Measurements from ENCODE around the gene XPNPEP1.

The XPNPEP1 gene

DNA sequence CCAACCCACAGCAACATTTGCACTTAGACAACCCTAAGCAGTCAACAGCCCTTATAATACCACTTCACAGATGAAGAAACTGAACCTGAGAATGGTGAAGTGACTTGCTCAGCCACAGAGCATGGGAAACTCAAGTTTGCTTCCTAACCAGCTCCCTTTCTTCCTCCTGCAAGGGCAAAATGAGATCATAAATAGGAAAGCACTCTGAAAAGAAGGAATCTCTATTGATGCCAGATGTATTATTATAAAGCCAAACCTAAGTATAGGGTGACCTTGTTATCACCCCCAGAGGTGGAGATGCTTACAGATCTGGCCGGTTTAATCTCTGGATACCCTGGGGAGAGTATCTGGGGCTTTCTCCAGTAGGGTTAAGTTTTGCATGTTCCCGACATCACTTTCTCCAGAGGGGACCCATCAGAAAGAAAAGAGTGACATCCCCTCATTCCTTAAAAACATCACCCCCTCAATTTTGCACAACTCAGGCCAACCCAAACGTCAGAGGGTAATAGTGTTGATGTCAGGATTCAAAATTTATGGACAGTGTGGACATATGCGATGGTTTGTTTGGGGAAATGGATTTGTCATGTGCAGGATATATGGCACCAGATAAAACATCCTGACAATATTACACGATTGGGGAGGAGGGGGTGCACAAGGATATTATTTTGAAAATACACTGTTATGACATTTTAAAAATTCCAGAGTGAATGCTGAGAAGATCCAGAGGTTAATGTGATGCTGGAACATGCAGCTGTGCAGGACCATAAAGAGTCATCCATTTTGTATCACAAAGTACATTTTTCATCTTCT is 24.0 kb upstream of the XPNPEP1 start:
- DNase-seq: no peak

DNA sequence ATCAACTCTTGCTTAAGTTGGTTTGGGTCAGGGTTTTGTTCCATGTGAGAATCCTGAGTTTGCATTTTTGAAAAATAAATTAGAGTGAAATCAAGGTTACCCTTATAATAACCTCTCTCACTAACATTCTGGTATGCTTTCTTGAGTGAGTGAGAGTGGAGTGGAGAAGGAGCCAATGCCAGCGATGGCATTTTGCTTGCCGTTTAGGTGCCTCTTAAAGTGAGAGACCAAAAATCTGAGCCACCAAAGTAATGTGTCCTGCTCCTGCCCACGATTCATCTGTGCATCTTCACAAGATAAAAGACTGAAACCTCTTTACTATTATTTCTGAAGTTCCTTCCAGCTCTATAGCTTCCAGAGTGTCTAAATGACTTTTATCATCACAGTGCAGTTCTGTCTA is 23.4 kb upstream of the XPNPEP1 start:
- DNase-seq: no peak

DNA sequence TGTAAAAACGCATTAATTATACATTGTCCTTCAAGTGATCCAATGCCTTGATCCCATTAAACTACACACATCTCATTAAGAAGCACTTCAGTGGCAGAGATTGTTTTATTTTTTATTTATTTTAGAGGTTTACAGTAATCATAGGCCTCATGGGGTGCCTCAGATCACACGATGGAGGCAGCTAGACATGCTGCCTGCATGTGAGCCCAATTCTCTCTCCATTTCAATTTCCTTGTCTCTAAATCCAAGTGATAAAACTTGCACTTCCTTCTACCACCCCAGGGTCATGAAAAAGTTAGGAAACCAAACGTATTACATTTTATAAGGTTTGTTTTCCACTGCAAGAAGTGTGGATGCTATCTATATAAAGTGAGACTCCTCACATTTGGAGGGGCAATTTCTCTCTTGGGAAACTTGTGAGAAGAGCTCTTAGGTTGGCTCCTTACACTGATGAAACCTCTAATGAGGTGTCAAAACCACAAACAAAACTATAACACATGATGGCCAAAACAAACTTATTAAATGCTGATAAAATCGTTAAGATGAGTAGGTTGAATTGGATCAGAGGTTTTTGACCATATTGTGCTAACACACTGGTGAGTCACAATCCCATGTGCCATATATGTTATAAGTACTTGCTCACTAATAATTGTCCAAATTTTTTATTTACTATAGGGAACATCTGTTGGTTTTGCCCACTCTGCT is 22.3 kb upstream of the XPNPEP1 start:
- no peak for DNase-seq

DNA sequence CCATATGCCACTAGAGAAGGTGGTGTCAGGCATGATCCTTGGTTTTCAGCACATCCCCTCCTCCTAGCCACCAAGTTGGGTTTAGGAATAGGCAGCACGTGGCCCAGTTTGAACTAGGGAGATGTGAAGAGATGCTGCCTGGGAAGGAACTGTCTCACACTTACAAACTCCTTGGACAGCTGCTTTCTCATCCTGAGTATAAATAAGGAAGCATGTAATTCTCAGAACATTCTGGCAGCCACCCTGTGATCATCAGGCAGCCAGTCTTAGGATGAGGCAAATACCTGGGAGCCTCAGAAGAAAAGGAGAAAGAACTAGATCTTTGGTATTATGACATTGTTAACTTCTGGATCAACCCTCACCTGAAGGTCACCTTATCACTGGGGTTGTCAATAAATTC is 21.3 kb upstream of the XPNPEP1 start:
- no peak for DNase-seq

DNA sequence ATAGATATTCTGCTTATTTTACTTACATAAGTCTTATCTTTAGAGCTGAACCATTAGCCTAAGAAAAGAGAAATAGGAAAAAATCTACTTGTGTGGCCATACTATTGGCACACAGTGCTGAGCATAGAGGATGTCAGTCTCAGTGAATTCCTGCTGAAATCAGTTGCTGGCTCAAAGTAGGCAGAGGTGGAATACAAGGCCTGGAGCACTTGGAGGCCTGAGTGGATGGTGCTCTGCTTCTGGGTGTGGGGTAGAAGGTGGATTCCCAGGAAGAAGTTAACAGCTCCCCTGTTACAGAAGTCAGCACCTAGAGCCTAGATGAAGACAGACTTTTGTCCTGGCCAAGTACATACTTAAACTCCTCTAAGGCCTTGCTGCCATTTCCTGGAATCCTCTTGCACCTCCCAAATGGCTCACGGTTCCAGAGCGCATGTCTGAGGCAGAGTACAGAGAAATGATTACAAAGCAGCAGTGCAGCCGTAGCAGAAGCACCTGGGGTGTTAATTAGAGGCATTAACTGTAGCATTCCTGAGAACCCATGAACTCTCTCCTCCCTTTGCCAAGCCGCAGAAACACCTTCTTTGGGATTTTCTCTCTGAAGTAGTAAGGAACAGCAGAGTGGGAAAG is 18.0 kb upstream of the XPNPEP1 start:
- no peak for DNase-seq

DNA sequence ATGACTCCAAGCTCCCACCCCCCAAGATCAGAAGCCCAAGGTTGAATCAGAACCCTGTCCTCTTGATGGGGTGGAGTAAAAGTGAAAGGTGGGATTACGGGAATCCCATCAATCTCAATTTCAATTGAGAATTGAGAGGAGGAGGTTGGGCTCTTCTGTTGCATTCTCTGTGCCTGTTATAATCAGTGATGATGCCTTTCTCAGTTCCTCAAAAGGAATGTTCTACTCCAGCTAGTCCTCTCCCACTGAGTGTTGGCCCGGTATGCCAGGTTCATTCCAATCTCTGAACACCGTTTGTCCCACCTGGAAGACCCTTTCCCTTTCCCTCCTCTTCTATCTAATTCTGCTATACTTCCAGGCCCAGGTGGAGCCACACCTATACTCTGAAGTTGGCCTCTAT is 17.2 kb upstream of the XPNPEP1 start:
- no peak for DNase-seq

DNA sequence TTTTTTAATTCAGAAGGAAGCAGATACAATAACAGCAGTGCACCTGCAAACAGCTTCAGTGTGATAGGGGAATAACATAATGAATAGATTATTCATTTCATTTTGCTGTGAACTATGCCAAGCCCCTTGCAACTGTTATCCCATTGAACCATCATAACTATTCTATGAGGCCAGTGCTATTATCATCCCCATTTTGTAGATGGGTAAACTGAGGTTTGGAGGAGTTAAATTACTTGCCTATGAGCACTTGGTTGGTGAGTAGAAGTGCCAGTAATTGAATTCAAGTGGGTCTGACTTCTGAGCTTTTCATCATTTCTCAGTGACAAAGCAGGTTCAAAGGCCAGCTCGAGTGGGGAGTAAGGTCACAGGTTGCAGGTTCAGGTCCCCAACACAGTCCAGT is 16.8 kb upstream of the XPNPEP1 start:
- no peak for DNase-seq

DNA sequence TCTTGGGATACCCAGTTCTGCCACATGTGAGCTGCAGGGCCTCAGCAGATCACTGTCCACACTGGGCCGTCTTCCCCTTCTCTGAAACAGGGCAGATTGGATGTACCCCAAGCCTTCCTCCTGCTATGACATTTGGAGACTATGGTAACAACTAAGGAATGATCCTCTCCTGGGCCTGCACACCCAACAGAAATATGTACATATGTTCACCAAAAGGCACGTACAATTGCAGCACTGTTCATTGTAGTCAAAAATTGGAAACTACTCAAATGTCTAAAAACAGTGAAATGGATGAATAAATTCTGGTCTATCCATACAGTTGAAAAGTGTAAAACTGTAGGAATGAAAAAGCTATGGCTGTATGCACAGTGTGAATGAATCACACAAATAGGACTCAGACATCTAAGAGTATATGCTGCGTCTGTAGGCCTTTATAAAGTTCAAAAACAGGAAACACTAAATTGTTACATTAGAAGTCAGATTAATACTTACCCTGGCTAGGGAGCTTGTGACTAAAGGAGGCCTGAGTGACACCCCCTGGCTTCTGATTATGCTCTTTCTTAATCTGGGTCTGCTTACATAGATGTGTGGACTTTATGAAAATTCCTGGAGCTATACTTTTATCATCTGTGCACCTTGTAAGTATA is 16.1 kb upstream of the XPNPEP1 start:
- no peak for DNase-seq

DNA sequence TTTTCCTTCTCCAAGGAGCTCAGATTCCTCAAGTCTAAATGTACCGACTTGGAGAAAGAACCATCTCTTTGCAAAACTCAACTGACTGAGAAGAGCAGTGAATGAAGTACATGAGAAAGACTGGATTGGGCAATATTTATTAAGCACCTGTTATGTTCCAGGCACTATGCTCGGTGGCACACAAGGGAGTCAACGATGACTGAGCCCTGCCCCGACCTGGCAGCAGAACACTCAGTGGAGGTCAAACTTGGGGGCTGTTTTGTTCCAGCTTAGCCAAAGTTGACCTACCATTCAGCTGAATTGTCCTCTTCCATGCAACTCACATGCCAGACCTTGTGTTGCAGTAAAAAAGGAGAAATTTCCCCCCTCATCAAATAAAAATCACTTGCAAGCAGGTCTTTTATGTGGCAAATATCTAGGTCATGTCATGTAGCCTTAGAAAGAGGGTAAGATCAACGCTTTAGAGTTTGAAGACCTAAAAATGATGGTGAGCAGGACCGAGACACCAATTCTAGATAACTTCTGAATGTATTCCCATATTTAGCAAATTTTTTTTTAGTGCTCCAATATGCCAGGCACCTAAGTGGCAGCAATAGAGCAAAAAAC is 14.3 kb upstream of the XPNPEP1 start:
- no peak for DNase-seq

DNA sequence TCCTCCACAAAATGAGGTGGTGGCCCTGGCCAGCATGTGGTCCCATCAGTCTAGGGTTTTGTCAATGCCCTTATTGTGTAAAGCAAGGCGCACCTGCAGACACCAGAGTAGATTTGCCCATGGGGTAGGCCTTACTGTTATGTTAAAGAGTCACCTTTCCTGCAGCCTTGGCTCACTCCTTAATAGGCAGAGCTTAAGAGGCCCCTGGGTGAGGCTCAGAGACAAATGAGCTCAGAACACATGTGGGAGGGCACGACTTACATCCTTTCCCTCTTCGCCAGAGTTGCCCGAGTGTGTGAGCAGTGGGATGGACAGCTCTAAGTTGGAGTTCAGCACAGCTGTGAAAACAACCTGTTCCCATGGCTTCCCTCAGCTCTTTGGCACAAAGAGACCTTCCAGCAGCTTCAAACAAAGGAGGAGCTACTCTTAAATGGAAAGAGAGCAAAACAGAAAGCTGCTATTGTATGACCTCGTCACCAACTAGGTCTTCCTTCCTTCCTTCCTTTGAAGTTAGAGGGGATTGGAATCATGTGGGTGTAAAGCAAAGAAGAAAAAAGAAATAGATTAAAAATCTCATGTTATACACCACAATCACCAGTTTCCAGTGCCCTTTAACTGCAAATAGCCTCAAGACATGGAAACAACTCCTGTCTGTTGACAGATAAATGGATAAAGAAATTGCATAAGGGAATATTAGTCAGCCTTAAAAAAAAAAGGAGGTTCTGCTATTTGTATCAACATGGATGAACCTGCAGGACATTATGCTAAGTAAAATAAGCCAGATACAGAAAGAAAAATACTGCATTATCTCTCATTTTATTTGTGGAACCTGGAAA is 11.9 kb upstream of the XPNPEP1 start:
- DNase-seq: no peak

DNA sequence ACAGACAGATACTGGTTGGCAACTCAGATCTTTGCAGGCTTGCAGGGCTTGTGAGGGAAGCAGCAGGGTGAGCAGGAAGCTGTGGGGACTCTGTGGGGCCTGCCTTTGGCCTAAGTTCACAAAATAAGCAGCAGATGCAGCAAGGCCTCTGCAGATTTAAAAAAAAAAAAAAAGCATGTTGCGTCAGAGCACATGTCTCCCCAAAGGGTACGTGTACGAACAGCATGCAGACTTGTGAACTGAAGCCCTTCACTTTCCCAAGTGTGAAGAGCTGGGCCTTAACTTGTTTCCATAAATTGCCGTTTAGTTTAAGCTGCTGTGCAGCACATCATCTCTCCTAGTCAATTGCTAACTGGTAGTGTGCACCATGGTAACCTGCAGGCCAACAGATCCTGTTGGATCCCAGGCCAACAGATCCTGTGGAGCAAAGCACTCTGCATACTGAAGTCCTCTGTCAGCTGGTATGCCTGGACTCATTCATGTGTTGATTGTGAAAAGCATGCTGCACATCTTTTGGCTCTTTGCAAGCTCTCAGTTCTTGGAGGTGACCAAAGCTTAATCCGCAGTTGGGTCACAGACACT is 10.8 kb upstream of the XPNPEP1 start:
- DNase-seq: peak; percentile 5

DNA sequence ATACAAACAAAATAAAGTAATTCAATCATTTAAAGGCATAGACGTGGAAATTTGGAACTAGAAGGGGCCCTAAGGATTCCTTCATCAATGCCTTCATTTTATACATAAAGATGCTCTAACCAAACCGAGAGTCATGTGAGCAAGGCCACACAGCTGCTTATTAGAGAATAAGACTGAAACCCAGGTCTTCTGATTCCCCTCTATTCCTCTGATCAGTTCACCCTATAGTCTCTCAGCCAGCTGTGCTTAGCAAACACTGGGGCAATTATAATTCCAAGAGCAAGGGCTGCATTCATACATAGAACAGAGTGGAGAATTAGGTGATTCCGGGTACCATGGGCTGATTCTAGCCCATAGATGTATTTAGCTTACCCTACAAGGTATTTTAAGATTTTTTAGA is 9.7 kb upstream of the XPNPEP1 start:
- no peak for DNase-seq

DNA sequence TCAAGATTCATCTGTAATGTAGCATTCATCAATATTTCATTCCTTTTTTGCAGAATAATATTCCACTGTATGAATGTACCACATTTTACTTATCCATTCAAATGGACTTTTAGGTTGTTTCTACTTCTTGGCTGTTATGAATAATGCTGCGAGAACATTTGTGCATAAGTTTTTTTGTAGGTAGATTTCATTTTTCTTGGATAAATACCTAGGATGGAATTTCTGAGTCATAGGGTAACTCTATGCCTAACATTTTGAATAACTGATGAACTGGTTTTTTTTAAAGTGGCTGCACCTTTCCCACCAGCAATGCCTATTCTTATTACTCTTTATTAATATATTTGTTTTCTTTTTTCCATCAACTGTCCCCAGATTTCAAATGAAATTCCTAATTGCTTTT is 9.1 kb upstream of the XPNPEP1 start:
- no peak for DNase-seq

DNA sequence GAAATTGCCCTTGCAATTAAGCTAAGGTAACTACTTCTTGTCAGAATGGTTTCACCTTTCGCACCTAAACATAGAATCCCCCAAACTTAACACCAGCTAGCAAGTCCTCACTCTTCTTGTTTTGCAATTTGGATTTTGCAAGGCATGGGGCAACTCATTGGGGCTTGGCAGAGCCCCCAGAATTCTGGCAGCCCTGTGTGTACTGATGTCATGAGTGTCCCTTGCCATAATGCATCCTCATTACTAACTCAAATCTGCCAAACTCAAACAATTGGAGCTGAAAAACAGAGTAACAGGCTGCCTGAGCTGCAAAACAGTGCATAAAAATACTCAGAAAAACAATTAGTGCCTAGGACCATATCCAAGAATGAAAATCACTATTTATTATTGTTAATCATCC is 7.9 kb upstream of the XPNPEP1 start:
- DNase-seq: no peak

DNA sequence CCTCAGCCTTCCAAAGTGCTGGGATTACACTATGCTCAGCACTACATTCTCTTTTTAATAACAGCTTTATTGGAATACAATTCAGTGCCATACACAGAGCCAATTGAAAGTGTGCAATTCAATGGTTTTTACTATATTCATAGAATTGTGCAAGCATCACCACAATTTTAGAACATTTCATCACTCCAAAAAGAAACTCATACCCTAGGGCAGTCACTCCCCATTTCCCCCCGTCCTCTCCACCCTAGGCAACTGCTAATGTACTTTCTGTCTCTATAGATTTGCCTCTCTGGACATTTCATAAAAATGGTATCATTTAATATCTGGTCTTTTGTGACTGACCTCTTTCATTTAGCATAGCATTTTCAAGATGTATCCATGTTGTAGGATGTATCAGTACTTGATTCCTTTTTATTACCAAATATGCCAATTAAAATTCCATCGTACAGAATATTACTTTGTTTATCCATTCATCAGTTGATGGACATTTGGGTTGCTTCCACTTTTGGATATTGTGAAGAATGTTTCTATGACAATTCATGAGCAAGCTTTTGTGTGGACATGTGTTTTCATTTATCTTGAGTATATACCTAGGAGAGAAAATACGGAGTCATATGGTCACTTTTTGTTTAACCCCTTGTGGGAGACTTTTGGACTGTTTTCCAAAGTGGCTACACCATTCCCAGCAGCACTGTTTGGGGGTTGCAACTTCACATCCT is 6.3 kb upstream of the XPNPEP1 start:
- DNase-seq: no peak

DNA sequence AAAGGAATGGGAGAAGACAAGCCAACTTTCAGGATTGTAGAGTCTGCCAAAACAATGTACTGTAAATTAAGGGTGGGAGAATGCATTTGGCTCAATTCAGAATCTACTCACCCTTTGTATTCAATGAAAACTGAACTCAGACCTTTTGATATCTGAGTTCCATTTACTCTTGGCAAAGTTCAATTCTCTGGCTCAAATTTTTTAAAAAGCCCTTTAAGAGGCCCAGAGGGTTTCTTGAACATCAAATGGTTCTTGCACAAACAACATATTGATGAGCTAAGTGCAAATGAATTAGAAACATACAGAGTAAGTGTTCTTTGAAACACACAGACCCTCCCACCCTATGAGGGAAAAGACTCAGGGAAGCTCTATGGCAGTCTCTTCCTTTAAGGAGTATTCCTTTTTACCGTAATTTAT is 5.2 kb upstream of the XPNPEP1 start:
- DNase-seq: no peak

DNA sequence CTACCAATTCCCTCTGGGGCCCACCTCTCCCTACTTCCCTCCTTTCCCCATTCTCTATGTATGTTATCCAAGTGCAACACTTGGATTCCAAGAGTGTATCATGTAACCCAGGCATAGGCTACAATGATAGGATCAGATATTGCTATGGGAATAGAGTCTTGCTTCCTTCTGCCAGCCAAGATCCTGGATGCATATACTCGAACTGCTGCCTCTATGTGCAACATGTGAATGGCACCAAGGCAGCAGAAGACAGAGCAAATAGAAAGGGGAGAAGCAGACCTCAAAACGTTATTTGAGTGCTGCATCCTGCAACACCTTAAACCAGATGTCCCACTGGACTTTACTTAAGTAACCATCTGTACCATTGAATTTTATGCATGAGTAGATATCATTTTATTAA is 3.5 kb upstream of the XPNPEP1 start:
- DNase-seq: no peak

DNA sequence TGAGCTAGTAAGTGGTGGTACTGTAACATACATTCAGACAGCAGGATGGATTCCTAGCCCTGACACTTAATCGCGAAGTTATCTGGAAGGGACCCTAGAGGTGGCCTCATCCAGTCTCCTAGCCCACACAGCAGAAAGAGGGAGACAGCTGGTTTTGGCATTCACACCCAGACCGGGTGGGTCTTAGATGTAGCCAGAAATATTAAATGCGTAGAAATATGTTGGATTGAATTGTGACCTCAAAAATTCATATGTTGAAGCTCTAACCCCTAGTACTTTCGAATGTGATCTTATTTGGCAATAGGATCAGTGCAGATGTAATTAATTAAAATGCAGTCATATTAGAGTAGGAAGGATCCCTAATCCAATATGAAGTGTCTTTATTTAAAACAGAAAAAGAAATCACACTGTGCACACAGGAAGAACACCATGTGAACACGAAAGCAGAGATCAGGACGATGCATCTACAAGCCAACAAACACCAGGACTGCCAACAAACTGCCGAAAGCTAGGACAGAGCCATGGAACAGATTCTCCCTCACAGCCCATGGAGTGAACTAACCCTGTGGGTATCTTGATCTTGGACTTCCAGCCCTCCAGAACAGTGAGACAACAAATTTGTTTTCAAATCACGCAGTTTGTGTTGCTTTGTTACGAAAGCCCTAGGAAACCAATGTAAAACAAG is 2.9 kb upstream of the XPNPEP1 start:
- DNase-seq: no peak

DNA sequence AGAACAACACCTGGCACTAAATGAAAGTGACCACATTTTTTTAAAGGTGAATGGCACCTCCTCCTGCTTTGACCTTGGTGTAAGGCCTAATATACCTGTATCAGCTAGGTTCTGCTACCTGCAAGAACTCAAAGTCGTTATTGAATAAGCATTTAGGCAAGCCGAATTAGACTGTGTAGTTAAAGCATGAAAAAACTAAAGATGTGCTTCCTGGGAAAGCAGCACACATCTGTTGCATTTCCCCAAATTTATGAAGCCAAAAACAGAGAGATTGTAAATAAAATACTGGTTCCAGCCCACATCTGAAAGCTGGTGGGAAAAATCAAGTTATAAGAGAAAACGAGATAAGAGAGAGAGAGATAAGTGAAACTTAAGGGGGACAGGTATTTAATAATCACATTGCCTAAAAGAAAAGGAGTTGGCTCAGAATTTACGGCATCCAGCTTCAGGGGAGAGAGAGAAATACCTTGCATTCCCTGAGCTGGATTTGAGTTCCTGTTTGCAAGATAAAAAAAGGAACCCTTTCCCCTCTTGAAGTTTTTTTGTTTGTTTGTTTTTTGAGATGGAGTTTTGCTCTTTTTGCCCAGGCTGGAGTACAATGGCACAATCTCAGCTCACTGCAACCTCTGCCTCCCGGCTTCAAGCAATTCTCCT is 1.8 kb upstream of the XPNPEP1 start:
- DNase-seq: no peak

DNA sequence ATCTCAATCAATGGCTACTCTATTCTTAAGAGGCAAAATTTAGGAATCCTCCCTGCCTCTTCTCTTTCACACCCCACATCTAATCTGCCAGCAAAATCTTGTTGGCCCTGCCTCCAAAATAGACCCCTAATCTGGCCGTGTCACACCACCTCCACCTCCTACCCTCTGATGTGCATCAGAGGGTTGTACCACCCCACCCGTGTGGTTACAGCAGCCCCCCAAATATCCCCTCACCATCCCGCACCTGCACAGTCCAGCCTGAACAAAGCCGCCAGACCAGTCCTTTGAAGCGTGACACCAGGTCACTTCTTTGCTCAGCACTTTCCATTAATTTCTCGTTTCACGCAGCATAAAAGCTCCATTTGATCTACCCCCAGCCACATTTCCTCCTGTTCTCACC is 776 bp upstream of the XPNPEP1 start:
- no peak for DNase-seq
